Ascending aorta (tissue), 2 donors: Measurements from ENCODE around the gene GAB2. TPM values are rescaled to one million over a fixed set of nuclear protein-coding genes. Genes with fewer than 3 reads are reported as not detected.

ENCODE experiments used
- DNase-seq, 2 donors: peaks; one replicate each; pipeline ENCODE4 v3.0.0-alpha.2; 2019; ENCODE audit warnings: low spot score in 2 of 2
- H3K27ac ChIP-seq, 2 donors: fragments of 200-600 bp; sonication (generic); one replicate each; pipeline ENCODE4 v1.5.1; 2016 to 2017; ENCODE audit warnings: mild to moderate bottlenecking in 1 of 2
- H3K27me3 ChIP-seq: fragments of 200-600 bp; sonication (generic); one replicate; pipeline ENCODE4 v1.5.1; 2017
- H3K36me3 ChIP-seq, 2 donors: fragments of 200-600 bp; sonication (generic); one replicate each; pipeline ENCODE4 v1.5.1; 2016
- H3K4me1 ChIP-seq, 2 donors: fragments of 200-600 bp; sonication (generic); one replicate each; pipeline ENCODE4 v1.5.1; 2016 to 2017; ENCODE audit warnings: mild to moderate bottlenecking in 1 of 2
- H3K4me3 ChIP-seq, 2 donors: fragments of 200-600 bp; sonication (generic); one replicate each; pipeline ENCODE4 v1.5.1; 2016 to 2017; ENCODE audit warnings: mild to moderate bottlenecking in 1 of 2
- H3K9me3 ChIP-seq, 2 donors: fragments of 200-600 bp; sonication (generic); one replicate each; pipeline ENCODE4 v1.5.1; 2016
- intact Hi-C: fragments of 100-400 bp; cut with DNase I; formaldehyde crosslinking; loops from one replicate; pipeline ENCODE4 v1.15.1; 2023
- total RNA-seq: library from RNA; depleted of rRNA; stranded (reverse); fragments of >200 nt; gene quantifications from one replicate; pipeline ENCODE4 v1.1.0, GENCODE V29; 2016
- TF ChIP-seq, protein P1 (sequence below), 3 experiments: fragments of 200-600 bp in 2 of 3; fragments of 450-650 bp in 1 of 3; sonication (generic) in 2 of 3; IDR thresholded peaks; one replicate each; pipeline ENCODE4 v1.5.1; 2016 to 2019; ENCODE audit warnings: antibody characterized with exemption in 3 of 3, mild to moderate bottlenecking in 1 of 3, moderate library complexity in 1 of 3

Gene GAB2
- total RNA-seq, 1 donor from 2014 or later, result 21.6 TPM

DNA sequence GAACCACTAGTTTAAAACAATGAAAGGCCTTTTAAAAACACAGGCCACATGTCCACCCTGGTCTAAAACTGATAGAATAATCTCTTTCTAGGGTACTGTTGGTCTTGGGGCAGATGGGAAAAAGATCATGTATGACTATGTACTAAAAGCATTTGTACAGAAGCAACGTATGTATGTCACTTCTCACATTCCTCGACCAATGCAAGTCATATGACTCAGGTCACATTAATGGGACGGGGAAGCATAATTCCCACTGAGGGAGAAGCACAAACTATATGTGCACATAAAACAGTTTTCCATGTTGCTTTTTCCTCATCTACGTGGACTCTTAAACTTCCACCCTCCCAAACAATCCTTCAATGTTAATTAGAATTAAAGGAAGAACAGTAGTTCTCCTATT, 32.2 kb upstream of the GAB2 start:
- intact Hi-C loops, result no loop called here
- TF ChIP-seq, protein P1, sequence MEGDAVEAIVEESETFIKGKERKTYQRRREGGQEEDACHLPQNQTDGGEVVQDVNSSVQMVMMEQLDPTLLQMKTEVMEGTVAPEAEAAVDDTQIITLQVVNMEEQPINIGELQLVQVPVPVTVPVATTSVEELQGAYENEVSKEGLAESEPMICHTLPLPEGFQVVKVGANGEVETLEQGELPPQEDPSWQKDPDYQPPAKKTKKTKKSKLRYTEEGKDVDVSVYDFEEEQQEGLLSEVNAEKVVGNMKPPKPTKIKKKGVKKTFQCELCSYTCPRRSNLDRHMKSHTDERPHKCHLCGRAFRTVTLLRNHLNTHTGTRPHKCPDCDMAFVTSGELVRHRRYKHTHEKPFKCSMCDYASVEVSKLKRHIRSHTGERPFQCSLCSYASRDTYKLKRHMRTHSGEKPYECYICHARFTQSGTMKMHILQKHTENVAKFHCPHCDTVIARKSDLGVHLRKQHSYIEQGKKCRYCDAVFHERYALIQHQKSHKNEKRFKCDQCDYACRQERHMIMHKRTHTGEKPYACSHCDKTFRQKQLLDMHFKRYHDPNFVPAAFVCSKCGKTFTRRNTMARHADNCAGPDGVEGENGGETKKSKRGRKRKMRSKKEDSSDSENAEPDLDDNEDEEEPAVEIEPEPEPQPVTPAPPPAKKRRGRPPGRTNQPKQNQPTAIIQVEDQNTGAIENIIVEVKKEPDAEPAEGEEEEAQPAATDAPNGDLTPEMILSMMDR (IDR thresholded peaks at IDR 0.05), result no peak
- Histone ChIP-seq H3K27me3 (no peaks in the 10 kb centered on the region), H3K4me1 (no peaks in the 10 kb centered on the region), H3K27ac (no peak overlapping the region), H3K36me3 (no peaks in the 10 kb centered on the region), H3K4me3 (no peak overlapping the region), H3K9me3 (no peaks in the 10 kb centered on the region)
- no peak for DNase-seq

DNA sequence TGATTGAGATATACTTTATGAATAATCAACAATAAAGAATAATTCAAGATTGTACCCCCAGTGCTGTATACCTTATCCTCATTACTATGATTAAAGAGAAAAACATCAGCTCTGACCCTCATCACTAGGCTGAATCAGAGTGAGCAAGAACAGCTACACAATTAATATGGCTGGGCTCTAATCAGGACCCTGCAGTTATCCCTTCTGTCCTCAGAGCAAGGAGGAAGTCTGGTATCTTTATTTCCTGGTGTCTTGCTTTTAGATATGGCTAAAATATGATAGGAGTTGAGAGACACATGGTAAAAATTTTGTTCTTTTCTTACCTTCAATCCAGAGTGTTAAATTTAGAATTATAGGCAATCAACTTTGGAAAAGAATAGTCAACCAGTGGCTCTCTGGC, 28.6 kb upstream of the GAB2 start:
- no peaks in the 10 kb centered on the region for H3K27me3 ChIP-seq
- TF ChIP-seq, protein P1 (IDR thresholded peaks at IDR 0.05), result no peak
- H3K4me3 ChIP-seq, result no peak overlapping the region
- H3K4me1 ChIP-seq, result no peaks in the 10 kb centered on the region
- no peaks in the 10 kb centered on the region for H3K9me3 ChIP-seq
- peaks cover 0 to 6% of the 10 kb centered on the region in 2 donors for H3K36me3 ChIP-seq
- no peak for DNase-seq
- H3K27ac ChIP-seq, result no peak overlapping the region
- intact Hi-C loops, result no loop called here

DNA sequence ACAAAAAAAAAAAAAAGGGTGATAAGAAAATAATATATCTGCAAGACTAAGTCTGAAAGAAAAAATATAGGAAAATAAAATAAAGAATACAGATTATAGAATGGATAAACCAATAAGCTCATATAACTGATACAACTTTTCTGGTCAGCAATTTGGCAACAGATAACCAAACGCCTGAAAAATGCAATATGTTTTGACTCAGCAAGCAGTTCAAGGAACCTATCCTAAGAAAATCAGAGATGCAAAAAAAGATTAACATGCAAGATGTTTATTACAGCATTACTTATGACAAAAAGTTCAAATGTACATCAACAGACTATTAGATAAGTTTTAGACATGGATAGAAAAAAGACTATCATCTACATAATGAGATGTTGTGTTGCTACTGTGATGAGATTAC, 27.1 kb upstream of the GAB2 start:
- Histone ChIP-seq H3K27ac (no peak overlapping the region), H3K9me3 (no peaks in the 10 kb centered on the region), H3K4me3 (no peak overlapping the region), H3K36me3 (peaks cover 0 to 6% of the 10 kb centered on the region in 2 donors), H3K4me1 (no peaks in the 10 kb centered on the region), H3K27me3 (no peaks in the 10 kb centered on the region)
- DNase-seq, result no peak
- TF ChIP-seq, protein P1 (IDR thresholded peaks at IDR 0.05), result no peak
- intact Hi-C loops, result no loop called here

DNA sequence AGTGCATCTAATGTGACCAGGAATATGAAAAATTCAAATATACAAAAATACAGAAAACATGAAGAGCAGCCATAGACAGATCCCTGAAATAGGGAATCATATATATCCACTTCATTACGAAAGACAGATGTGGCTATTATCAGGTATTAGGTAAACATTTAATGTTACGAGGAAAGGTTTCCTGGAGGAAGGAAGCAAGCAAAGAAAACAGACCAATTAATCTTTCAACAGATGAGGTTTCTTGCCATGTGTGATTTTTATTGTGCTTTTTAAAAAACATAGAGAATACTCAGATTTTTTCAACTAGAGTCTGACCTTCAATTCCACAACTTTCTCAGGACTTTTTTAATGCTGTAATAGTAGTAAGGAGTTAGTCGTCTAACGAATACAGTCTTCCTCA, 24.3 kb upstream of the GAB2 start:
- TF ChIP-seq, protein P1 (IDR thresholded peaks at IDR 0.05), result no peak
- DNase-seq, result no peak
- no peak overlapping the region for H3K4me3 ChIP-seq
- peaks cover 0 to 6% of the 10 kb centered on the region in 2 donors for H3K36me3 ChIP-seq
- no peaks in the 10 kb centered on the region for H3K4me1 ChIP-seq
- no peaks in the 10 kb centered on the region for H3K27me3 ChIP-seq
- H3K27ac ChIP-seq, result no peak overlapping the region
- intact Hi-C loops, result no loop called here
- H3K9me3 ChIP-seq, result no peaks in the 10 kb centered on the region

DNA sequence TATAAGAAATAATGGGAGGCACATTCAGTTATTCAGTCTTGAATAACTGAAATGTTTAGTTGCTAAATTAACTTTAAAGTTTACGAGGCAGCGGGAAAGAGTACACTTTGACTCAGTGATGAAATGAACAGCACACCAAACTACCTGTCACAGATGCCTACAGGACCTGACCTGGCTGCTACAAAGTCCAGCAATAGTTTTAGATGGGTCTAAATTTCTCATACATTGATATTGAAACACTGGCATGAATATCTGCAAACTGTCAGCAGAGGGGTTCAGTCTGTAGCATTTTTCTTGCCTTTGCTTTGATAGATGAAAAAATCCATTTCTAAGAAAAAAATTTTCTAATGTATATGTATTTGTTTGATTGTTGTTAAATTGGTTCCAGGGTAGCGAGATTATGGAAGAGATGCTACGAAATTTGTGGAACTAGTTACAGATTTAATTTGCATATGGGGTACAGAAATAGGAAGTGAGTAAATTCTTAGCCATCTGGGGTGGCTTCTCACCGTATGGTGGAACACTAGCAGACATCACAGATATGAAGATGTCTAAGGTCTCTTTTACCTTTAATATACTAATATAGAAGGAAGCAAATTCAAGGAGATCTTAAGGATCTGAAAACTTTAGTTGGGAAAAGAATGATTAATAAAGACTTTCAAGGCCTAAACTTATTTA, 20.8 kb upstream of the GAB2 start:
- Histone ChIP-seq H3K27me3 (no peaks in the 10 kb centered on the region), H3K27ac (no peak overlapping the region), H3K36me3 (peaks cover 0 to 4% of the 10 kb centered on the region in 2 donors), H3K4me3 (no peak overlapping the region), H3K4me1 (no peaks in the 10 kb centered on the region), H3K9me3 (no peaks in the 10 kb centered on the region)
- TF ChIP-seq, protein P1 (IDR thresholded peaks at IDR 0.05), result no peak
- no peak for DNase-seq
- intact Hi-C loops, result no loop called here

DNA sequence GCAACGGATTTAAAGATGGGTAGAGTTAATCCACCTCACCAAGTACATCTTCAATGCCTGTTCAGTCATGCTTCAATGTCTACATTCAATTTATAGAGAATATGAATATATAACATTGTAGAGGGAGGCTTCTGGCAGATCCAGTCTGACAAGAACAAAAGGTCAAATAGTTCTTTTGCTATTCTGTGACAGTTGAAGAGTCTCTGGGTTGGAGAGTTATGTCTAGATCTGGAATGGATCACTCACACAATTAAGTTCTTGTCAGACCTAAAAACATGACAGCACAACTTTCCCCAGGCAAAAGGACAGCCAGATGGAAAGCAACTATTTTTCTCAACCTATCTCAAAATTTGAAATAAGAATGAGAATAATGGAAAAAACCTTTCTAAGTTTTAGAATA, 15.3 kb upstream of the GAB2 start:
- TF ChIP-seq, protein P1 (IDR thresholded peaks at IDR 0.05), result no peak
- no peaks in the 10 kb centered on the region for H3K9me3 ChIP-seq
- no peaks in the 10 kb centered on the region for H3K27me3 ChIP-seq
- no peak overlapping the region for H3K4me3 ChIP-seq
- no peaks in the 10 kb centered on the region for H3K36me3 ChIP-seq
- H3K27ac ChIP-seq, result no peak overlapping the region
- DNase-seq, result no peak
- no peaks in the 10 kb centered on the region for H3K4me1 ChIP-seq
- intact Hi-C loops, result no loop called here
